GM10266 (cell line): ENCODE measurements around the gene BPI.
"Not testable (repeated sequence)": the region's sequence is repeated elsewhere in the genome, so short reads cannot be mapped to it uniquely, and the experiment has no call there.

Experiments
- DNase-seq: peaks from one replicate; pipeline ENCODE4 v3.0.0; 2012; ENCODE audit errors: extremely low spot score
- TF ChIP-seq, protein P1 (sequence below): IDR thresholded peaks from 2 replicates; pipeline ENCODE4 v1.5.1; 2012; ENCODE audit warnings: mild to moderate bottlenecking, low read depth; ENCODE audit not compliant: control insufficient read depth, insufficient read depth; ENCODE audit errors: missing control alignments

Gene BPI

DNA sequence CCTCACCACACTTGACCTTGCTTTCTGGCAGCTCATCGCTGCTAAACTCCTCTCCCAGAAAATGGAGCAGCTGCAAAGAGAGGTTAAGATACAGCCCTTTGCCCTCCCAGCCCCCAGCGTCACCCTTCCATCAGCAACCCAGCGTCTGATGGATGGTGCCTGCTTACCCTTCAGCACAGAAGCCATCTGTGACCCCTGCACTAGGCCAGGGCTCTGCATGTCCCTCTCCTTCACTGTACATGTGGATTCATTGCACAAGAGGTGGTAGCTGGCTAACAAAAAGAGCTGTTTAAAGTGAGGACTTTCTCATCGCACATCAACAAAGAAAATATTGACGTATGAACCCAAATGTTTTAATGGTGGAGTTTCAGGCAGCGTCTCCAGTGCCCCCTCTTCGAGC lies 54.6 kb downstream of the BPI start:
- TF ChIP-seq, protein P1, sequence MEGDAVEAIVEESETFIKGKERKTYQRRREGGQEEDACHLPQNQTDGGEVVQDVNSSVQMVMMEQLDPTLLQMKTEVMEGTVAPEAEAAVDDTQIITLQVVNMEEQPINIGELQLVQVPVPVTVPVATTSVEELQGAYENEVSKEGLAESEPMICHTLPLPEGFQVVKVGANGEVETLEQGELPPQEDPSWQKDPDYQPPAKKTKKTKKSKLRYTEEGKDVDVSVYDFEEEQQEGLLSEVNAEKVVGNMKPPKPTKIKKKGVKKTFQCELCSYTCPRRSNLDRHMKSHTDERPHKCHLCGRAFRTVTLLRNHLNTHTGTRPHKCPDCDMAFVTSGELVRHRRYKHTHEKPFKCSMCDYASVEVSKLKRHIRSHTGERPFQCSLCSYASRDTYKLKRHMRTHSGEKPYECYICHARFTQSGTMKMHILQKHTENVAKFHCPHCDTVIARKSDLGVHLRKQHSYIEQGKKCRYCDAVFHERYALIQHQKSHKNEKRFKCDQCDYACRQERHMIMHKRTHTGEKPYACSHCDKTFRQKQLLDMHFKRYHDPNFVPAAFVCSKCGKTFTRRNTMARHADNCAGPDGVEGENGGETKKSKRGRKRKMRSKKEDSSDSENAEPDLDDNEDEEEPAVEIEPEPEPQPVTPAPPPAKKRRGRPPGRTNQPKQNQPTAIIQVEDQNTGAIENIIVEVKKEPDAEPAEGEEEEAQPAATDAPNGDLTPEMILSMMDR, result no peak
- DNase-seq, result no peak

DNA sequence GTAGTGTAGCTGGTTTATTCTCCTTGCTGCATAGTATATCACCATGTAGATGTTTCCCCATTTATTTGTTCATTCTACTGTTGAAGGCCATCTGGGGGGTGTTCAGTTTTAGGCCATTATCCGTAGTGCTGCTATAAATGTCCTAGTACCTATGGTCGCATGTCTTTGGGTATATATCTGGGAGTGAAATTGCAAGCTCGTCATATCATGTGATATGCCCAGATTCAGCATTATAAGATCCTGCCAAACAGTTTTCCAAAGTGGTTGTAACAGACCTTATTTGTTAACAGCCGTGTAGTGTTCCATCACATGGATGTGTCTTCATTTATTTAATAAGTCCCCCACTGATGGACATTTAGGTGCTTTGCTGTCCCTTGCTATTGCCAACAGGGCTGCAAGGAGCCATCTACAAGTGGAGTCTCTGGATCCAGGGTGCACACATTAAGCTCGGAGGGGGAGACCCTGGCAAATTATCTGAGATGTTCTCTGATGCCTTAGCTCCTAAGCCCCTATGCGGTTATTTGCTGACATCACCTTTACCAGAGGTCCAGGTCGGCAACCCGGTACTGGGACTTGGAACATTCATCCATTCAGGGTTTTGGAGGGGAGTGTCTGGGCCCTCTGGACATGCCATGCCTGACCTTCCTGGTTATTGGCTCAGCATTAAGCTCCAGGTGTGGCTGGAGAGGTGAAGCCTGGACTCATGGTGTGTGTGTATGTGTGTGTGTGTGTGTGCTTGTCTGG lies 59.2 kb downstream of the BPI start:
- DNase-seq, result no peak
- TF ChIP-seq, protein P1, result no peak

DNA sequence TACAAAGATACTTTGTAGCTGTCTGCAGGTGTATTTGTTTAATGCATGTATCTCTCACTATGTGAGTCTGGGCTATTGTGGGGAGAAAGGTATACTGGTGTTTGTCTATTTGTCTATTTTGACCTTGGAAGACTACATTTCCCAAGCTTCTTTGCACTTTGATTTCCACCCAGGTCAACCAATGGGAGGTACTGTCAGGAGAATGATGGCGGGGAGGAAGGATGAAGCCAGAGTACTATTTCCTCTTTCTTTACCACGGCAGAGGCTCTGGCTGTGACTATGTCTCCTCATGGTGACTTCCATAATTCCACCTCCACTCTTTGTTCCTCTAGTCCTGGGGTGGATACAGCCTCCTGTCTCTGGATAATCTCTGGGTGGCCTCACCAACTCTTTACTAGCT lies 65.4 kb downstream of the BPI start:
- peak; percentile 46 for DNase-seq
- TF ChIP-seq, protein P1, result no peak

DNA sequence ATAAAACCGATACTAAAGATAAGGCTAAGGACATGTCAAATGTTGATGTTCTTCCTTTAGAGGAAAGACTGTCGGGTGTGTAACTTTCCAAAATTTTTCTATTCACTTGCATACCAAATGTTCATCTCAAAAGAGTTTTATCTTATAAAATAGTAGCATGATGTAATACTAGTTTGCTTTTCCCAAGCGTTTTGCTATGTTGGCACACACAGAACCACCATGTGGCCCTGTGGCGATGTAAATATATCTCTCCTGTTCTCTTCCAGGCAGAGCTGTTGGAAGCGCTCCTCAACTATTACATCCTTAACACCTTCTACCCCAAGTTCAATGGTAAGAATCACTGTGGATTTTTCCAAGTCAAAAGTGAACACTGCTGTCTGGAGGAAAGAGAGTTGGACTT lies 68.8 kb downstream of the BPI start:
- no peak for DNase-seq
- TF ChIP-seq, protein P1, result no peak

DNA sequence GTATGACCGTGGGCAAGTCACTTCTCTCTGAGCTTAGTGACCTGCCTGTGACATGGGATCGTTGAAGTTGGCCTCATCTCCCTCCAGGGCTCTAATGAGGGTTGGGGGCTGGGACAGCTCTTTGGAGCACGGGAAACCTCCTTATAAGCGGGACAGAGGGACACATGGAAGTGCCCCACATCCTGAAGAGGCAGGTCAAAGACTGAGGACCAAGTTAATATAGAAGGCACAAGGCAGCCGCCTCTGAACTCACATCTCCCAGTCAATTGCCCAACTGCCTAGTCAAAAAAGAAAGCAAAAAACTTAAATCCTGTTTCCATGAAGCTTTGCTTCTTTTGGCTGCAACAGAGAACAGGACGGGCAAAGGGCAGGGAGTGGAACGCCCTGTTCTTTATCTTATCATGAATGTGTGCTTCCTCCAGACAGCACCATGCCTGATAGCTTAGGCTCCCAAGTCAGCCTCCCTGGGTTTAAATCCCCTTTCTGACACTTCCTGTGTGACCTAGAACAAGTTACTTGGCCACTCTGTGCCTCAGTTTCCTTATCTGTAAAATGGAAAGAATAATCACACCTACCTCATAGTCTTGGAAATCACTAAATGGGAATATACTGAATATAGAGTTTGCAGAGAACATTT lies 69.4 kb downstream of the BPI start:
- DNase-seq, result no peak
- TF ChIP-seq, protein P1, result no peak

DNA sequence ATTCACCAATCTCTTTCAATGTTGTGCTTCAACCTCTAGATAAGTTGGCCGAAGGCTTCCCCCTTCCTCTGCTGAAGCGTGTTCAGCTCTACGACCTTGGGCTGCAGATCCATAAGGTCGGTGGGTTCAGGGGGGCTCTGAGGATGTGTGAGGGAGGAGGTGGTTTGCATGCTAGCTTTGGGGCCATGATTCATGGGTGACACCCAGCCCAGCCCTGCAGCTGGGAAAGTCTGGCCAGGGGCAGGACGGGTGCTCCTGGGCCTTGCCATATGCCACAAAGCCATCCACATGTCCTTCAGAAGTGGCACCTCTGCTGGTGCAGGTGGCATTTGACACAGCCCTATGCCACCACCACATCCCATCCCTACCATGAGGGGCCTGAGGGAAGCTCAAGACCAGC lies 69.9 kb downstream of the BPI start:
- TF ChIP-seq, protein P1, result no peak
- DNase-seq, result no peak

DNA sequence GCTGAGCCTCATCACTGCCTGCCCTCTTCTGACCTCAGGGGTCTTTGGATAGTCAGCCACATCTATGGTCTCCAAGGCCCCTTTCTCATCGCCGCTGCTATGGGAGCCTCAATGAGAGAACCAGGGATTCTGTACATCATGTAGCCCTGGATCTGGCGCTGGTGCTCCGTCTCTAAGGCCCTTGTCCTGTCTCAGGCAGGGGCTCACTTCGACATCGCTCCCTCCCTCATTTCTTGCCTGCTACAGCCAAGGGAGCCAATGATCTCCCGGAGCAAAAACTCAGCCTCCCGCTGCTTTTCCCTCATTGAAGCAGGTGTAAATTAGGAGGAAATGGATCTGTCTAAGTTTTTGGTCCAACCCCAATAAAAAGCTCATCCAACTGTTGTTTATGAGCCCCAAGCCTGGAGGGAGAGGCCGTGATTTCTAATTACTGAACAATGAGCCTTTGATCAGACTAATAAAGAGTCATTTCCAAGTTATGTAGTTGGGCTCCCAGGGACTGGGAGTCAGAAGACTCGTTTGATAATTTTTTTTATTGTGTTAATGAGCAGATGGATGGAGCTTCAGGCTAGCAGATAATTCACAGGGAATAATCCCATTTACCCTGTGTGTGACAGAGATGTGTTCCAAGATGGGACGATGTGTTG lies 73.2 kb downstream of the BPI start:
- DNase-seq, result no peak
- TF ChIP-seq, protein P1, result no peak

DNA sequence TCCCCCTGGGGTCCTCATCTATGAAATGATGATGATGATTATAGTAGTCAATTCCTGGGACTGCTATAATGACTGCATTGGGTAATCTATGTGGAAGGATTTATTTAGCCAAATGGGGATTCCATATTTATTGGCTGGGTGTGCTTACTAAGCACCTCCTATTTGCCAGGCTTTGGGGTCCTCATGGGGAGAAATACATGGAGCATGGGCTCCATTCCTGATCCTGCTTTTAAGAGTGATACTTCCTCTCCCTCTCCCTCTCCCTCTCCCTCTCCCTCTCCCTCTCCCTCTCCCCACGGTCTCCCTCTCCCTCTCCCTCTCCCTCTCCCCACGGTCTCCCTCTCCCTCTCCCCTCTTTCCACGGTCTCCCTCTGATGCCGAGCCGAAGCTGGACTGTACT lies 73.9 kb downstream of the BPI start:
- DNase-seq, result not testable (repeated sequence)
